Mucosa of rectum (tissue), 2 donors: Measurements from ENCODE around the gene SUCO.

Experiments
- H3K27ac ChIP-seq, 2 donors: one replicate each; pipeline ENCODE4 v1.7.0; 2013; ENCODE audit warnings: inconsistent platforms in 2 of 2, low read depth in 2 of 2, low read length in 2 of 2
- H3K27me3 ChIP-seq, 2 donors: one replicate each; pipeline ENCODE4 v1.7.0; 2013; ENCODE audit warnings: low read length in 2 of 2; ENCODE audit not compliant: control insufficient read depth in 2 of 2, insufficient read depth in 2 of 2
- H3K36me3 ChIP-seq, 2 donors: one replicate each; pipeline ENCODE4 v1.7.0; 2013; ENCODE audit warnings: low read length in 2 of 2; ENCODE audit not compliant: control insufficient read depth in 2 of 2, insufficient read depth in 2 of 2
- H3K4me1 ChIP-seq, 2 donors: one replicate each; pipeline ENCODE4 v1.7.0; 2013; ENCODE audit warnings: low read length in 2 of 2, mild to moderate bottlenecking in 1 of 2; ENCODE audit not compliant: control insufficient read depth in 2 of 2, insufficient read depth in 2 of 2
- H3K4me3 ChIP-seq, 2 donors: one replicate each; pipeline ENCODE4 v1.7.0; 2013; ENCODE audit warnings: low read length in 2 of 2
- H3K9ac ChIP-seq, 2 donors: one replicate each; pipeline ENCODE4 v1.7.0; 2013; ENCODE audit warnings: low read length in 2 of 2, low read depth in 1 of 2, mild to moderate bottlenecking in 1 of 2
- H3K9me3 ChIP-seq, 2 donors: one replicate each; pipeline ENCODE4 v1.7.0; 2013; ENCODE audit warnings: low read length in 2 of 2; ENCODE audit not compliant: control insufficient read depth in 2 of 2
- donor health status: healthy.
- donor health status: Normal muscosa, but diverticular disease.

The SUCO gene

GRCh38 chr1:172532700-172533512 lies at the start of gene SUCO:
Gene SUCO (plus strand): TSS chr1:172533150. CDS start chr1:172533436, 286 bp downstream.
- Histone ChIP-seq H3K9me3 (no peaks in the 10 kb centered on the region), H3K36me3 (no peaks in the 10 kb centered on the region), H3K9ac (peak within 1 kb of the TSS; percentile 94 to 99), H3K4me1 (peaks cover 11 to 16% of the 10 kb centered on the region in 2 donors), H3K4me3 (peak within 1 kb of the TSS; percentile 93 to 96), H3K27ac (peak within 1 kb of the TSS; percentile 98 to 99), H3K27me3 (no peaks in the 10 kb centered on the region)

- Histone ChIP-seq H3K27me3 (no peaks in the 10 kb centered on the region), H3K9me3 (no peaks in the 10 kb centered on the region), H3K36me3 (no peaks in the 10 kb centered on the region), H3K9ac (no peak overlapping the region), H3K4me1 (no peaks in the 10 kb centered on the region), H3K27ac (no peak overlapping the region), H3K4me3 (no peak overlapping the region)
These were observed 49.5 kb upstream of the SUCO start for GRCh38 chr1:172483448-172483847.

GRCh38 chr1:172484252-172484651 lies 48.7 kb upstream of the SUCO start:
- Histone ChIP-seq H3K36me3 (no peaks in the 10 kb centered on the region), H3K27me3 (no peaks in the 10 kb centered on the region), H3K9me3 (no peaks in the 10 kb centered on the region), H3K27ac (no peak overlapping the region), H3K4me1 (no peaks in the 10 kb centered on the region), H3K9ac (no peak overlapping the region), H3K4me3 (no peak overlapping the region)

- no peaks in the 10 kb centered on the region for H3K36me3 ChIP-seq
- peaks cover 0 to 3% of the 10 kb centered on the region in 2 donors for H3K27me3 ChIP-seq
- no peaks in the 10 kb centered on the region for H3K4me1 ChIP-seq
- H3K9me3 ChIP-seq = no peaks in the 10 kb centered on the region
- H3K27ac ChIP-seq = no peak overlapping the region
- H3K4me3 ChIP-seq = no peak overlapping the region
- no peak overlapping the region for H3K9ac ChIP-seq
These were observed 47.3 kb upstream of the SUCO start for GRCh38 chr1:172485626-172486025.

- Histone ChIP-seq H3K36me3 (no peaks in the 10 kb centered on the region), H3K9ac (no peak overlapping the region), H3K27ac (no peak overlapping the region), H3K9me3 (no peaks in the 10 kb centered on the region), H3K27me3 (peaks cover 0 to 3% of the 10 kb centered on the region in 2 donors), H3K4me3 (no peak overlapping the region), H3K4me1 (no peaks in the 10 kb centered on the region)
These were observed 46.0 kb upstream of the SUCO start for GRCh38 chr1:172486805-172487454.

GRCh38 chr1:172487550-172487949 lies 45.4 kb upstream of the SUCO start:
- Histone ChIP-seq H3K27ac (no peak overlapping the region), H3K36me3 (no peaks in the 10 kb centered on the region), H3K9me3 (no peaks in the 10 kb centered on the region), H3K27me3 (peaks cover 0 to 3% of the 10 kb centered on the region in 2 donors), H3K9ac (no peak overlapping the region), H3K4me1 (no peaks in the 10 kb centered on the region), H3K4me3 (no peak overlapping the region)

- Histone ChIP-seq H3K4me3 (no peak overlapping the region), H3K27ac (no peak overlapping the region), H3K9me3 (no peaks in the 10 kb centered on the region), H3K27me3 (peaks cover 0 to 3% of the 10 kb centered on the region in 2 donors), H3K36me3 (no peaks in the 10 kb centered on the region), H3K9ac (no peak overlapping the region), H3K4me1 (no peaks in the 10 kb centered on the region)
These were observed 44.6 kb upstream of the SUCO start for GRCh38 chr1:172488393-172488792.

- H3K4me1 ChIP-seq = no peaks in the 10 kb centered on the region
- peaks cover 0 to 3% of the 10 kb centered on the region in 2 donors for H3K27me3 ChIP-seq
- H3K9me3 ChIP-seq = no peaks in the 10 kb centered on the region
- no peak overlapping the region for H3K4me3 ChIP-seq
- H3K36me3 ChIP-seq = no peaks in the 10 kb centered on the region
- no peak overlapping the region for H3K9ac ChIP-seq
- H3K27ac ChIP-seq = no peak overlapping the region
These were observed 43.1 kb upstream of the SUCO start for GRCh38 chr1:172489847-172490246.

GRCh38 chr1:172492421-172492820 lies 40.5 kb upstream of the SUCO start:
- no peak overlapping the region for H3K4me3 ChIP-seq

GRCh38 chr1:172494166-172494565 lies 38.8 kb upstream of the SUCO start:
- H3K27ac ChIP-seq = no peak overlapping the region
- H3K27me3 ChIP-seq = peaks cover 0 to 3% of the 10 kb centered on the region in 2 donors
- no peaks in the 10 kb centered on the region for H3K4me1 ChIP-seq
- H3K9me3 ChIP-seq = no peaks in the 10 kb centered on the region
- H3K9ac ChIP-seq = no peak overlapping the region
- no peaks in the 10 kb centered on the region for H3K36me3 ChIP-seq
- H3K4me3 ChIP-seq = no peak overlapping the region

More at GRCh38 chr1:172492421-172492820, 40.5 kb upstream of the SUCO start:
- Histone ChIP-seq H3K9ac (no peak overlapping the region), H3K27ac (no peak overlapping the region), H3K36me3 (no peaks in the 10 kb centered on the region), H3K4me1 (no peaks in the 10 kb centered on the region), H3K9me3 (no peaks in the 10 kb centered on the region), H3K27me3 (peaks cover 0 to 3% of the 10 kb centered on the region in 2 donors)
